Kidney (tissue), 14 donors: ENCODE data around the gene CXorf49. TPM values are rescaled to one million over a fixed set of nuclear protein-coding genes. Genes with fewer than 3 reads are reported as not detected.

Experiments used
- DNase-seq, 5 donors: peaks; one replicate each; pipeline ENCODE4 v3.0.0-alpha.2; 2013 to 2020
- FAIRE-seq: peaks from 2 replicates; lab custom pipeline; 2012; peaks lifted over from hg19 to GRCh38; lab: Jason Lieb, UNC
- H3K27ac ChIP-seq, 2 donors: one replicate each; pipeline ENCODE4 v1.7.0; 2013; ENCODE audit warnings: low read depth in 2 of 2, low read length in 2 of 2, inconsistent platforms in 1 of 2
- H3K27me3 ChIP-seq: one replicate; pipeline ENCODE4 v1.7.1; 2013; ENCODE audit warnings: low read length, inconsistent platforms; ENCODE audit not compliant: control insufficient read depth, insufficient read depth
- H3K36me3 ChIP-seq, 3 donors: one replicate each; pipeline versions ENCODE4 v1.7.0 to v1.7.1; 2013; ENCODE audit warnings: low read length in 3 of 3, control low read depth in 1 of 3, inconsistent platforms in 1 of 3; ENCODE audit not compliant: insufficient read depth in 3 of 3, control insufficient read depth in 2 of 3
- H3K4me1 ChIP-seq, 3 donors: one replicate each; pipeline versions ENCODE4 v1.7.0 to v1.7.1; 2013; ENCODE audit warnings: low read length in 3 of 3, inconsistent platforms in 1 of 3, low read depth in 1 of 3; ENCODE audit not compliant: control insufficient read depth in 2 of 3, insufficient read depth in 2 of 3
- H3K4me3 ChIP-seq, 3 donors: one replicate each; pipeline versions ENCODE4 v1.7.0 to v1.8.1; 2013; ENCODE audit warnings: low read length in 3 of 3, control low read depth in 1 of 3, inconsistent platforms in 1 of 3
- H3K9ac ChIP-seq, 3 donors: one replicate each; pipeline versions ENCODE4 v1.7.0 to v1.7.1; 2013; ENCODE audit warnings: low read length in 3 of 3, control low read depth in 1 of 3, inconsistent platforms in 1 of 3
- H3K9me3 ChIP-seq, 3 donors: one replicate each; pipeline versions ENCODE4 v1.7.0 to v1.7.1; 2013; ENCODE audit warnings: low read length in 3 of 3, control low read depth in 1 of 3, inconsistent platforms in 1 of 3; ENCODE audit not compliant: control insufficient read depth in 2 of 3, insufficient read depth in 1 of 3
- CTCF ChIP-seq: IDR thresholded peaks from 3 replicates; pipeline ENCODE4 v1.5.1; 2012; ENCODE audit warnings: mild to moderate bottlenecking, moderate library complexity, borderline replicate concordance; ENCODE audit not compliant: insufficient read depth; ENCODE audit errors: extremely low read depth
- intact Hi-C: fragments of 100-400 bp; cut with DNase I; formaldehyde crosslinking; loops from one replicate; pipeline ENCODE4 v1.11.1; 2022
- polyA plus RNA-seq: library from polyadenylated mRNA; stranded (reverse); fragments of 350-450 nt; fragmentation: Illumina TruSeq; extraction: RNeasy Lipid Tissue Mini Kit (QIAGEN cat#74804); gene quantifications from one replicate; pipeline ENCODE4 v1.2.3, GENCODE V29; 2014; ENCODE audit warnings: low read depth, low replicate concordance; ENCODE audit not compliant: insufficient read depth
- total RNA-seq: library from RNA; stranded (reverse); fragmentation: NEBNext Ultra II Directional; extraction: Animal tissue kit (Norgen Biotek cat#: 25700); gene quantifications from one replicate; pipeline ENCODE4 v1.2.1, GENCODE V29; 2021
- donor health status: control.
- donor health status: control.
- donor health status: control.
- donor health status: control.
- donor health status: control.
- donor health status: DM: yes; HTN: yes; CAD: no.
- donor health status: Normal renal cell carcinoma (clear cell type).

CXorf49 gene
- total and polyA plus RNA-seq, 2 donors from 2014 or later: not detected

GRCh38 chrX:71666240-71667223 lies 51.6 kb downstream of the CXorf49 start:
- TF ChIP-seq CTCF: no peak
- Histone ChIP-seq H3K9me3 (no peaks in the 10 kb centered on the region), H3K9ac (no peak overlapping the region), H3K4me3 (no peak overlapping the region), H3K27ac (no peak overlapping the region), H3K4me1 (no peaks in the 10 kb centered on the region), H3K27me3 (no peaks in the 10 kb centered on the region), H3K36me3 (no peaks in the 10 kb centered on the region)
- DNase-seq: peak in 1 of 5 donors; percentile 75
- FAIRE-seq: no peak
- intact Hi-C loops: no loop called here

DNA sequence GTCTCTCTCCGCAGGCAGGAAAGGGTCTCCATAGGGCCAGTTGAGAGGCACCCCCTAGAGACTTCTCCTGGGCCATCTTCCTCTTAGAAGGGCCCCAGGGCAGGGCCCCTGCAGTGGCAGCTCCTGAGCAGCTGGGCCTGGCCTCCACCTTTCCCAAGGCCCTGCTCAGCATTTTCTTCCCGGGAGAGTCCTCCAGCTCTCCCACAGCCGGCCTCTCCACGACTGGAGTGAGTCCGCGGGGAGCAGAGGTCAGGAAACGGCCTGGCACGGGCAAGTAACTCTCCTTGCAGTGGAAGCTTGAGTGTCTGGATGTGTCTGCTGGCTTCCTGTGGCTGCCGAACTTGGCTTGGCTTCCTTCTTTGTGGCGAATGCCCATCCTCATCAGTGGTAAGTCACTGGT lies 52.3 kb downstream of the CXorf49 start:
- Histone ChIP-seq H3K27ac (no peak overlapping the region), H3K27me3 (no peaks in the 10 kb centered on the region), H3K36me3 (no peaks in the 10 kb centered on the region), H3K9ac (no peak overlapping the region), H3K9me3 (no peaks in the 10 kb centered on the region), H3K4me3 (no peak overlapping the region), H3K4me1 (no peaks in the 10 kb centered on the region)
- DNase-seq: peak in 1 of 5 donors; percentile 42
- TF ChIP-seq CTCF: no peak
- intact Hi-C loops: no loop called here
- no peak for FAIRE-seq

- intact Hi-C loops: no loop called here
- H3K4me3 ChIP-seq: no peak overlapping the region
- DNase-seq (no peak), FAIRE-seq (no peak)
- no peak overlapping the region for H3K27ac ChIP-seq
- TF ChIP-seq CTCF: no peak
- H3K9ac ChIP-seq: no peak overlapping the region
- no peaks in the 10 kb centered on the region for H3K27me3 ChIP-seq
- no peaks in the 10 kb centered on the region for H3K4me1 ChIP-seq
- no peaks in the 10 kb centered on the region for H3K36me3 ChIP-seq
- H3K9me3 ChIP-seq: no peaks in the 10 kb centered on the region
These were observed 53.1 kb downstream of the CXorf49 start for GRCh38 chrX:71664889-71665491.

Other genes with a start within 250 kb of the CXorf49 start
- 147 TPM for gene OGT, start 185.2 kb downstream of the CXorf49 start, total RNA-seq
- gene OGT, start 185.2 kb downstream of the CXorf49 start, polyA plus RNA-seq: 32.2 TPM
- 2.7 TPM for gene GCNA, start 139.8 kb downstream of the CXorf49 start, total RNA-seq
- gene GCNA, start 139.8 kb downstream of the CXorf49 start, polyA plus RNA-seq: 1.6 TPM
- 1.7 TPM for gene CXCR3, start 99.8 kb downstream of the CXorf49 start, total RNA-seq
- gene CXCR3, start 99.8 kb downstream of the CXorf49 start, polyA plus RNA-seq: 0.24 TPM
- gene CXorf49B, start 45.1 kb upstream of the CXorf49 start, total RNA-seq: not detected
- not detected for gene CXorf49B, start 45.1 kb upstream of the CXorf49 start, polyA plus RNA-seq
- 10.8 TPM for gene NHSL2, start 192.6 kb upstream of the CXorf49 start, total RNA-seq
- 1.3 TPM for gene NHSL2, start 192.6 kb upstream of the CXorf49 start, polyA plus RNA-seq